Activated CD8-positive, alpha-beta T cell treated with anti-CD3 and anti-CD28 coated beads for 36 hours (primary cell): ENCODE measurements around the gene STAT6. TPM values are rescaled to one million over a fixed set of nuclear protein-coding genes. Genes with fewer than 3 reads are reported as not detected.

Source experiments
- ATAC-seq: fragments of 200-7000 bp; cut with Tn5 transposase; one replicate; pipeline ENCODE4 v1.10.0; 2021; ENCODE audit warnings: mild to moderate bottlenecking, moderate library complexity
- CTCF ChIA-PET: fragments of 350-600 bp; sonication (Branson Sonifier 250); formaldehyde crosslinking; loops from one replicate; lab custom pipeline; 2021; ENCODE audit warnings: antibody characterized with exemption; lab: Charles Lee
- POLR2A ChIA-PET: fragments of 350-600 bp; sonication (Branson Sonifier 250); formaldehyde crosslinking; loops from one replicate; lab custom pipeline; 2021; ENCODE audit warnings: antibody characterized with exemption; lab: Charles Lee
- DNase-seq: peaks from one replicate; pipeline ENCODE4 v3.0.0-alpha.2; 2020
- H3K27ac Mint-ChIP-seq: one replicate; pipeline ENCODE4 v1.8.0; 2021; ENCODE audit warnings: mild to moderate bottlenecking, mixed read lengths
- H3K27me3 Mint-ChIP-seq: one replicate; pipeline ENCODE4 v1.8.0; 2021; ENCODE audit warnings: mixed read lengths
- H3K36me3 Mint-ChIP-seq: one replicate; pipeline ENCODE4 v1.8.0; 2021; ENCODE audit warnings: low read depth, mixed read lengths
- H3K4me1 Mint-ChIP-seq: one replicate; pipeline ENCODE4 v1.8.0; 2021; ENCODE audit warnings: low read depth, mixed read lengths
- H3K4me3 Mint-ChIP-seq: one replicate; pipeline ENCODE4 v1.8.0; 2021; ENCODE audit warnings: mild to moderate bottlenecking, moderate library complexity, mixed read lengths
- H3K9me3 Mint-ChIP-seq: one replicate; pipeline ENCODE4 v1.8.0; 2021; ENCODE audit warnings: mixed read lengths
- CTCF ChIP-seq: fragments of 200-600 bp; IDR thresholded peaks from one replicate; pipeline ENCODE4 v1.8.0; 2022; ENCODE audit warnings: antibody characterized with exemption, mild to moderate bottlenecking
- intact Hi-C: fragments of 100-400 bp; cut with micrococcal nuclease; formaldehyde crosslinking; loops from one replicate; pipeline ENCODE4 v1.10.0; 2022
- total RNA-seq, 2 experiments: library from RNA; stranded (reverse); gene quantifications; one replicate each; pipeline ENCODE4 v1.2.3, GENCODE V29; 2021

STAT6 gene
- total RNA-seq, result 100 to 1,000 TPM; 207 to 209 TPM

- H3K4me1 Mint-ChIP-seq, result peaks cover 48% of the 10 kb centered on the region
- H3K9me3 Mint-ChIP-seq, result no peaks in the 10 kb centered on the region
- ChIA-PET CTCF (interaction anchor here (0.8 to 9.8 kb wide), 41 partner anchors 12 to 358 kb away, joined by 3 to 167 read pairs (median 7); partner anchors contain the start of genes HSD17B6, LRP1, NAB2 and NEMP1), POLR2A (interaction anchor here (0.9 to 17.5 kb wide), 33 partner anchors 13 to 482 kb away, joined by 3 to 417 read pairs (median 5); partner anchors contain the start of genes LRP1, MYO1A, NAB2 and NACA)
- H3K27ac Mint-ChIP-seq, result peak within 1 kb of the TSS; percentile 99
- H3K27me3 Mint-ChIP-seq, result no peaks in the 10 kb centered on the region
- peak within 1 kb of the TSS; percentile 98 for H3K4me3 Mint-ChIP-seq
- DNase-seq (peak; percentile 91), ATAC-seq (peak; percentile 57)
- peaks cover 46% of the 10 kb centered on the region for H3K36me3 Mint-ChIP-seq
- intact Hi-C loops, result loop anchor here (2.0 to 5.0 kb wide), 3 partner anchors 22 to 104 kb away; partner anchors contain the start of genes NAB2 and ZBTB39
- no peak for TF ChIP-seq CTCF
These were observed at the start of gene STAT6 for GRCh38 chr12:57111031-57111734. STAT6 (minus strand) TSS chr12:57111362; CDS start chr12:57108278, 3,084 bp downstream.

- POLR2A ChIA-PET, result interaction anchor here (1.4 kb wide), 1 partner anchor 10 kb away, joined by 4 read pairs; no protein-coding TSS in a partner anchor
- H3K9me3 Mint-ChIP-seq, result no peaks in the 10 kb centered on the region
- intact Hi-C loops, result no loop called here
- CTCF ChIA-PET, result interaction anchor here (1.6 kb wide), 1 partner anchor 13 kb away, joined by 4 read pairs; no protein-coding TSS in a partner anchor
- H3K27ac Mint-ChIP-seq, result no peak overlapping the region
- TF ChIP-seq CTCF, result no peak
- H3K27me3 Mint-ChIP-seq, result no peaks in the 10 kb centered on the region
- DNase-seq (no peak), ATAC-seq (no peak)
- H3K36me3 Mint-ChIP-seq, result no peaks in the 10 kb centered on the region
- no peak overlapping the region for H3K4me3 Mint-ChIP-seq
- peaks cover 5% of the 10 kb centered on the region for H3K4me1 Mint-ChIP-seq
These were observed 49.6 kb upstream of the STAT6 start for GRCh38 chr12:57160741-57161140.

GRCh38 chr12:57160040-57160439, 48.9 kb upstream of the STAT6 start:
- ChIA-PET POLR2A (no interaction called here), CTCF (interaction anchor here (1.3 kb wide), 1 partner anchor 13 kb away, joined by 4 read pairs; no protein-coding TSS in a partner anchor)
- intact Hi-C loops, result no loop called here
- Mint-ChIP-seq H3K4me1 (peaks cover 5% of the 10 kb centered on the region), H3K4me3 (no peak overlapping the region), H3K9me3 (no peaks in the 10 kb centered on the region), H3K36me3 (no peaks in the 10 kb centered on the region), H3K27me3 (no peaks in the 10 kb centered on the region), H3K27ac (no peak overlapping the region)
- ATAC-seq (no peak), DNase-seq (no peak)
- no peak for TF ChIP-seq CTCF

GRCh38 chr12:57159311-57159710, 48.1 kb upstream of the STAT6 start:
- no peak overlapping the region for H3K4me3 Mint-ChIP-seq

More at GRCh38 chr12:57159311-57159710, 48.1 kb upstream of the STAT6 start:
- Mint-ChIP-seq H3K4me1 (peaks cover 5% of the 10 kb centered on the region), H3K27me3 (no peaks in the 10 kb centered on the region), H3K27ac (no peak overlapping the region), H3K36me3 (no peaks in the 10 kb centered on the region), H3K9me3 (no peaks in the 10 kb centered on the region)
- CTCF ChIA-PET, result interaction anchor here (1.3 kb wide), 1 partner anchor 13 kb away, joined by 4 read pairs; no protein-coding TSS in a partner anchor
- POLR2A ChIA-PET, result no interaction called here
- TF ChIP-seq CTCF, result no peak
- intact Hi-C loops, result no loop called here
- ATAC-seq, result no peak
- DNase-seq, result no peak
